Astrocyte of the cerebellum (primary cell): ENCODE results near the gene RHOG.

Experiments used
- DNase-seq: peaks from one replicate; pipeline ENCODE4 v3.0.0-alpha.2; 2011; ENCODE audit warnings: low read depth
- H3K4me3 ChIP-seq: 2 replicates; pipeline ENCODE4 v1.5.1; 2011; ENCODE audit warnings: mild to moderate bottlenecking, low read depth, low read length, moderate library complexity
- CTCF ChIP-seq: IDR thresholded peaks from 2 replicates; pipeline ENCODE4 v1.5.1; 2012; ENCODE audit warnings: low read length, low read depth, moderate library complexity, mild to moderate bottlenecking; ENCODE audit errors: missing control alignments
- in situ Hi-C: cut with HindIII; loops from 2 replicates; pipeline ENCODE4 v1.10.0; 2017; ENCODE audit warnings: low sequenced_read_pairs

RHOG gene

GRCh38 chr11:3854660-3854976 lies 13.9 kb upstream of the RHOG start:
- DNase-seq: no peak
- no peak for TF ChIP-seq CTCF
- in situ Hi-C loops: loop anchor here (10.0 kb wide), 1 partner anchor 200 kb away; no protein-coding TSS in a partner anchor
- no peak overlapping the region for H3K4me3 ChIP-seq

- in situ Hi-C loops: loop anchor here (10.0 kb wide), 1 partner anchor 201 kb away; no protein-coding TSS in a partner anchor
- H3K4me3 ChIP-seq: no peak overlapping the region
- no peak for TF ChIP-seq CTCF
- no peak for DNase-seq
Observed at GRCh38 chr11:3853899-3854659, 13.3 kb upstream of the RHOG start.

GRCh38 chr11:3853545-3853842 lies 12.7 kb upstream of the RHOG start:
- TF ChIP-seq CTCF: no peak
- H3K4me3 ChIP-seq: no peak overlapping the region
- in situ Hi-C loops: loop anchor here (10.0 kb wide), 1 partner anchor 201 kb away; no protein-coding TSS in a partner anchor
- DNase-seq: no peak

- peak; percentile 69 for TF ChIP-seq CTCF
- no peak for DNase-seq
- no peak overlapping the region for H3K4me3 ChIP-seq
- in situ Hi-C loops: no loop called here
Observed at GRCh38 chr11:3849297-3849874, 8.6 kb upstream of the RHOG start.

GRCh38 chr11:3845670-3846069 lies 4.9 kb upstream of the RHOG start:
- H3K4me3 ChIP-seq: no peak overlapping the region
- in situ Hi-C loops: no loop called here
- no peak for TF ChIP-seq CTCF
- DNase-seq: no peak

- no peak overlapping the region for H3K4me3 ChIP-seq
- in situ Hi-C loops: no loop called here
Observed at GRCh38 chr11:3845246-3845645, 4.5 kb upstream of the RHOG start.

More at GRCh38 chr11:3845246-3845645, 4.5 kb upstream of the RHOG start:
- TF ChIP-seq CTCF: no peak
- no peak for DNase-seq
